Spleen (tissue), 13 donors: ENCODE data around the gene DSE. TPM values are rescaled to one million over a fixed set of nuclear protein-coding genes. Genes with fewer than 3 reads are reported as not detected.
"Not testable (repeated sequence)": the region's sequence is repeated elsewhere in the genome, so short reads cannot be mapped to it uniquely, and the experiment has no call there.

Experiments used
- DNase-seq: peaks from one replicate; pipeline ENCODE4 v3.0.0-alpha.2; 2020
- H3K27ac ChIP-seq, 8 donors: fragments of 200-600 bp; sonication (generic) in 7 of 8; 1 replicate in 4 of 8; 2 replicates in 4 of 8; pipeline versions ENCODE4 v1.5.0 to v1.8.0; 2016 to 2021; ENCODE audit warnings: inconsistent platforms in 4 of 8, mild to moderate bottlenecking in 4 of 8, moderate library complexity in 1 of 8
- H3K27me3 ChIP-seq, 7 donors: fragments of 200-600 bp; sonication (generic) in 6 of 7; replicated peaks in 1 of 7; 1 replicate in 4 of 7; 2 replicates in 3 of 7; pipeline versions ENCODE4 v1.5.0 to v1.8.0; 2016 to 2021; ENCODE audit warnings: inconsistent platforms in 3 of 7, mild to moderate bottlenecking in 1 of 7
- H3K36me3 ChIP-seq, 6 donors: fragments of 200-600 bp; sonication (generic) in 5 of 6; 1 replicate in 4 of 6; 2 replicates in 2 of 6; pipeline versions ENCODE4 v1.5.0 to v1.8.0; 2016 to 2021; ENCODE audit warnings: inconsistent platforms in 2 of 6
- H3K4me1 ChIP-seq, 6 donors: fragments of 200-600 bp; sonication (generic) in 5 of 6; 1 replicate in 3 of 6; 2 replicates in 3 of 6; pipeline versions ENCODE4 v1.5.0 to v1.8.0; 2016 to 2021; ENCODE audit warnings: inconsistent platforms in 3 of 6
- H3K4me3 ChIP-seq, 8 donors: fragments of 200-600 bp; sonication (generic) in 7 of 8; 1 replicate in 4 of 8; 2 replicates in 4 of 8; pipeline versions ENCODE4 v1.5.0 to v1.8.0; 2016 to 2021; ENCODE audit warnings: inconsistent platforms in 4 of 8, mild to moderate bottlenecking in 4 of 8, moderate library complexity in 2 of 8
- H3K9me3 ChIP-seq, 8 donors: fragments of 200-600 bp; sonication (generic) in 7 of 8; 1 replicate in 4 of 8; 2 replicates in 4 of 8; pipeline versions ENCODE4 v1.5.0 to v1.8.0; 2016 to 2021; ENCODE audit warnings: inconsistent platforms in 4 of 8
- CTCF ChIP-seq, 11 experiments: fragments of 200-600 bp in 7 of 11; fragments of 450-650 bp in 4 of 11; sonication (generic) in 4 of 11; IDR thresholded peaks in 8 of 11; conservative IDR thresholded peaks in 3 of 11; 1 replicate in 7 of 11; 2 replicates in 4 of 11; pipeline versions ENCODE4 v1.4.0 to v1.8.0; 2016 to 2021; ENCODE audit warnings: antibody characterized with exemption in 11 of 11, inconsistent platforms in 4 of 11, mild to moderate bottlenecking in 1 of 11
- POLR2A ChIP-seq, 3 donors: fragments of 450-650 bp; IDR thresholded peaks; one replicate each; pipeline ENCODE4 v1.5.1; 2017; ENCODE audit warnings: antibody characterized with exemption in 3 of 3, mild to moderate bottlenecking in 1 of 3
- POLR2AphosphoS5 ChIP-seq, 3 donors: sonication (generic); formaldehyde crosslinking; IDR thresholded peaks; one replicate each; pipeline ENCODE4 v1.5.1; 2017; ENCODE audit warnings: antibody characterized with exemption in 3 of 3
- WGBS, 5 donors: extraction: QIAGEN DNeasy Blood & Tissue Kit in 3 of 5; methylation state at CpG; one replicate each; pipeline versions ENCODE4 v1.1.5 to v1.1.7; 2013 to 2018; 5-methylcytosine and 5-hydroxymethylcytosine counted together
- intact Hi-C: fragments of 100-400 bp; cut with DNase I; formaldehyde crosslinking; loops from one replicate; pipeline ENCODE4 v1.15.0; 2023; ENCODE audit warnings: low total_unique reads
- long read RNA-seq, 2 donors: transcript quantifications; one replicate each; lab custom pipeline, GENCODE V29; 2026
- polyA plus RNA-seq, 3 donors: library from polyadenylated mRNA; stranded (reverse); fragments of 200-250 nt; gene quantifications; one replicate each; pipeline ENCODE4 v1.2.1, GENCODE V29; 2013
- total RNA-seq, 7 donors: library from RNA; depleted of rRNA in 3 of 7; stranded (reverse); fragments of >200 nt in 3 of 7; fragmentation: NEBNext Ultra II Directional in 4 of 7; extraction: Animal tissue kit (Norgen Biotek cat#: 25700) in 4 of 7; gene quantifications; one replicate each; pipeline versions ENCODE4 v1.1.0 to v1.2.1, GENCODE V29; 2016 to 2021
- donor health status: healthy with polysubstance abuse.
- donor health status: DM: no; HTN: no; CAD: no; lungs with moderate emphysema.
- donor health status: DM: no; HTN: no; CAD: no.
- donor health status: Bipolar disorder and iron deficiency.
- donor health status: healthy.
- donor health status: DM: no; HTN: no; CAD: no.
- donor health status: DM: yes; HTN: yes; CAD: no.

Gene DSE
- total RNA-seq (10 to 100 TPM; 52.9 to 82.3 (median 65.4) TPM), polyA plus RNA-seq (1 to 10 TPM; 8.2 to 9.4 (median 9.2) TPM)
- long read RNA-seq, donor 1, full-length matches to known transcripts, result 4 of 4 reads
- long read RNA-seq, donor 1, partial matches to known transcripts, result 0 of 4 reads
- long read RNA-seq, donor 1, other reads (novel, unspliced or antisense), result 0 of 4 reads
- long read RNA-seq, donor 2, full-length matches to known transcripts, result 4 of 4 reads
- long read RNA-seq, donor 2, partial matches to known transcripts, result 0 of 4 reads
- long read RNA-seq, donor 2, other reads (novel, unspliced or antisense), result 0 of 4 reads

GRCh38 chr6:116370760-116371119, at the start of gene DSE:
TSS of gene DSE (plus strand) at chr6:116370947. CDS start at chr6:116399251, 28,304 bp downstream.
- Histone ChIP-seq H3K4me1 (peaks cover 11 to 81% (median 47%) of the 10 kb centered on the region in 6 donors), H3K36me3 (no peaks in the 10 kb centered on the region), H3K27ac (peak within 1 kb of the TSS; percentile 89 to 97 (median 94)), H3K4me3 (peak within 1 kb of the TSS; percentile 71 to 92 (median 82)), H3K9me3 (no peaks in the 10 kb centered on the region), H3K27me3 (no peaks in the 10 kb centered on the region)
- 1 to 3% (median 1%) methylated on average over 19 to 43 of the region's 43 CpGs for WGBS, 5 donors
- peak; percentile 96 for DNase-seq
- intact Hi-C loops, result no loop called here
- TF ChIP-seq POLR2AphosphoS5 (IDR thresholded peaks at IDR 0.05) (peak; percentile 92 to 97 (median 95)), CTCF (IDR thresholded peaks at IDR 0.05 in 8 of 11, conservative IDR thresholded peaks at IDR 0.05 in 3 of 11) (no peak), POLR2A (IDR thresholded peaks at IDR 0.05) (peak; percentile 26 to 84 (median 83))

- H3K27ac ChIP-seq, intact Hi-C loops, H3K4me3 ChIP-seq, H3K36me3 ChIP-seq, DNase-seq, H3K9me3 ChIP-seq, H3K4me1 ChIP-seq, H3K27me3 ChIP-seq: not testable (repeated sequence)
- WGBS, 5 donors, result 90 to 96% (median 93%) methylated on average over 13 of the region's 13 CpGs
These were observed 48.8 kb upstream of the DSE start for GRCh38 chr6:116321933-116322332.

DNA sequence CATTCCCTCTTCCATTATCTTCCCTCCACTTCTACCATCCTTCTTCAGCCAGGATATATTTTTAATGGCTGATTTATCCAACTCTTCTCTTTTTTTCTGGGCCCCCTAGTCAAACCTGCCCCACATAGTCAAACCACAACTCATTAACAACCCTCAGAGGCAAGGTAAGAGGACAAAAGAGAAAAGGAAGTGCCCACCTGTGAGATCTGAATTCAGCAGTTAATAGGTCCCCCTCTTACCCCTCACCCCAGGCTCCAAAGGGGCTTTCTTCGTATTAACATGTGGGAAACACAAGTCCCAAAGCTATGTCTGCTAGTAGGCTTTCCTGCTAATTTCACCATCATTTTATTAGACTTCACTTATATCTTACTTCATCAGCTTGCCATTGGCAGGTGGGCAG, 46.9 kb upstream of the DSE start:
- WGBS, 5 donors, result 76 to 94% (median 88%) methylated on average over 1 of the region's 1 CpG
- Histone ChIP-seq H3K36me3 (no peaks in the 10 kb centered on the region), H3K27me3 (no peaks in the 10 kb centered on the region), H3K4me3 (no peak overlapping the region), H3K27ac (no peak overlapping the region), H3K4me1 (peaks cover 0 to 14% (median 0%) of the 10 kb centered on the region in 6 donors), H3K9me3 (no peaks in the 10 kb centered on the region)
- no peak for TF ChIP-seq POLR2A (IDR thresholded peaks at IDR 0.05)
- TF ChIP-seq POLR2AphosphoS5 (IDR thresholded peaks at IDR 0.05), result no peak
- TF ChIP-seq CTCF (IDR thresholded peaks at IDR 0.05 in 8 of 11, conservative IDR thresholded peaks at IDR 0.05 in 3 of 11), result no peak
- intact Hi-C loops, result no loop called here
- no peak for DNase-seq

- H3K36me3 ChIP-seq, H3K27me3 ChIP-seq, H3K4me3 ChIP-seq, H3K9me3 ChIP-seq, intact Hi-C loops, DNase-seq: not testable (repeated sequence)
- H3K27ac ChIP-seq, result peak overlapping the region in 2 of 8 donors; percentile 16 to 38
- H3K4me1 ChIP-seq, result peaks cover 0 to 16% (median 0%) of the 10 kb centered on the region in 6 donors
- WGBS, 5 donors, result 94 to 97% (median 95%) methylated on average over 10 to 11 of the region's 11 CpGs
These were observed 45.1 kb upstream of the DSE start for GRCh38 chr6:116325634-116326132.

GRCh38 chr6:116326181-116326671, 44.5 kb upstream of the DSE start:
- intact Hi-C loops, result no loop called here
- no peak for DNase-seq
- H3K4me3 ChIP-seq, result no peak overlapping the region
- H3K36me3 ChIP-seq, result no peaks in the 10 kb centered on the region
- no peaks in the 10 kb centered on the region for H3K9me3 ChIP-seq
- peak overlapping the region in 4 of 8 donors; percentile 16 to 44 (median 28) for H3K27ac ChIP-seq
- H3K4me1 ChIP-seq, result peaks cover 0 to 16% (median 0%) of the 10 kb centered on the region in 6 donors
- 78 to 89% (median 87%) methylated on average over 7 of the region's 7 CpGs for WGBS, 5 donors
- no peaks in the 10 kb centered on the region for H3K27me3 ChIP-seq
- TF ChIP-seq POLR2A (IDR thresholded peaks at IDR 0.05), result no peak
- TF ChIP-seq POLR2AphosphoS5 (IDR thresholded peaks at IDR 0.05), result no peak
- TF ChIP-seq CTCF (IDR thresholded peaks at IDR 0.05 in 8 of 11, conservative IDR thresholded peaks at IDR 0.05 in 3 of 11), result no peak
